22Rv1 (cell line): ENCODE measurements around the gene PEAK1.

Experiments
- ZFX ChIP-seq: fragments of 450-650 bp; IDR thresholded peaks from 2 replicates; pipeline ENCODE4 v1.6.1; 2017; ENCODE audit warnings: antibody characterized with exemption, borderline replicate concordance
- TF ChIP-seq, protein P1 (sequence below): fragments of 450-650 bp; IDR thresholded peaks from 2 replicates; pipeline ENCODE4 v1.5.1; 2017; ENCODE audit warnings: mild to moderate bottlenecking

DNA sequence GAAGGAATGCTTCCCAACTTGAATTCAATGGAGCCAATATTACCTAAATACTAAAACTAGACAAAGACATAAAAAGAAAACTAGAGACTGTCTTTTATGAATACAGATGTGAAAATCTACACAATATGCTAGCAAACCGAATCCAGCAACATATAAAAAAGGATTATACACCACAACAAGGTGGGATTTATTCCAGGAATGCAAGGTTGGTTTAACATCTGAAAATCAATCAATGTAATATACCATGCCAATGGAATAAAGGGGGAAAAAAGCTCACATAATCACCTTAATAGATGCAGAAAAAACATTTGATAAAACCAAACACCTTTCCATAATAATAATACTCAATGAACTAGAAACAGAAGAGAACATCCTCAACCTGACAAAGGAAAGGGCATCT is 279.7 kb downstream of the PEAK1 start:
- TF ChIP-seq, protein P1, sequence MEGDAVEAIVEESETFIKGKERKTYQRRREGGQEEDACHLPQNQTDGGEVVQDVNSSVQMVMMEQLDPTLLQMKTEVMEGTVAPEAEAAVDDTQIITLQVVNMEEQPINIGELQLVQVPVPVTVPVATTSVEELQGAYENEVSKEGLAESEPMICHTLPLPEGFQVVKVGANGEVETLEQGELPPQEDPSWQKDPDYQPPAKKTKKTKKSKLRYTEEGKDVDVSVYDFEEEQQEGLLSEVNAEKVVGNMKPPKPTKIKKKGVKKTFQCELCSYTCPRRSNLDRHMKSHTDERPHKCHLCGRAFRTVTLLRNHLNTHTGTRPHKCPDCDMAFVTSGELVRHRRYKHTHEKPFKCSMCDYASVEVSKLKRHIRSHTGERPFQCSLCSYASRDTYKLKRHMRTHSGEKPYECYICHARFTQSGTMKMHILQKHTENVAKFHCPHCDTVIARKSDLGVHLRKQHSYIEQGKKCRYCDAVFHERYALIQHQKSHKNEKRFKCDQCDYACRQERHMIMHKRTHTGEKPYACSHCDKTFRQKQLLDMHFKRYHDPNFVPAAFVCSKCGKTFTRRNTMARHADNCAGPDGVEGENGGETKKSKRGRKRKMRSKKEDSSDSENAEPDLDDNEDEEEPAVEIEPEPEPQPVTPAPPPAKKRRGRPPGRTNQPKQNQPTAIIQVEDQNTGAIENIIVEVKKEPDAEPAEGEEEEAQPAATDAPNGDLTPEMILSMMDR, result no peak
- no peak for TF ChIP-seq ZFX
